ENCODE results near the gene EXPH5. TPM values are rescaled to one million over a fixed set of nuclear protein-coding genes. Genes with fewer than 3 reads are reported as not detected.
"Not testable (repeated sequence)": the region's sequence is repeated elsewhere in the genome, so short reads cannot be mapped to it uniquely, and the experiment has no call there.

Gene EXPH5, protein sequence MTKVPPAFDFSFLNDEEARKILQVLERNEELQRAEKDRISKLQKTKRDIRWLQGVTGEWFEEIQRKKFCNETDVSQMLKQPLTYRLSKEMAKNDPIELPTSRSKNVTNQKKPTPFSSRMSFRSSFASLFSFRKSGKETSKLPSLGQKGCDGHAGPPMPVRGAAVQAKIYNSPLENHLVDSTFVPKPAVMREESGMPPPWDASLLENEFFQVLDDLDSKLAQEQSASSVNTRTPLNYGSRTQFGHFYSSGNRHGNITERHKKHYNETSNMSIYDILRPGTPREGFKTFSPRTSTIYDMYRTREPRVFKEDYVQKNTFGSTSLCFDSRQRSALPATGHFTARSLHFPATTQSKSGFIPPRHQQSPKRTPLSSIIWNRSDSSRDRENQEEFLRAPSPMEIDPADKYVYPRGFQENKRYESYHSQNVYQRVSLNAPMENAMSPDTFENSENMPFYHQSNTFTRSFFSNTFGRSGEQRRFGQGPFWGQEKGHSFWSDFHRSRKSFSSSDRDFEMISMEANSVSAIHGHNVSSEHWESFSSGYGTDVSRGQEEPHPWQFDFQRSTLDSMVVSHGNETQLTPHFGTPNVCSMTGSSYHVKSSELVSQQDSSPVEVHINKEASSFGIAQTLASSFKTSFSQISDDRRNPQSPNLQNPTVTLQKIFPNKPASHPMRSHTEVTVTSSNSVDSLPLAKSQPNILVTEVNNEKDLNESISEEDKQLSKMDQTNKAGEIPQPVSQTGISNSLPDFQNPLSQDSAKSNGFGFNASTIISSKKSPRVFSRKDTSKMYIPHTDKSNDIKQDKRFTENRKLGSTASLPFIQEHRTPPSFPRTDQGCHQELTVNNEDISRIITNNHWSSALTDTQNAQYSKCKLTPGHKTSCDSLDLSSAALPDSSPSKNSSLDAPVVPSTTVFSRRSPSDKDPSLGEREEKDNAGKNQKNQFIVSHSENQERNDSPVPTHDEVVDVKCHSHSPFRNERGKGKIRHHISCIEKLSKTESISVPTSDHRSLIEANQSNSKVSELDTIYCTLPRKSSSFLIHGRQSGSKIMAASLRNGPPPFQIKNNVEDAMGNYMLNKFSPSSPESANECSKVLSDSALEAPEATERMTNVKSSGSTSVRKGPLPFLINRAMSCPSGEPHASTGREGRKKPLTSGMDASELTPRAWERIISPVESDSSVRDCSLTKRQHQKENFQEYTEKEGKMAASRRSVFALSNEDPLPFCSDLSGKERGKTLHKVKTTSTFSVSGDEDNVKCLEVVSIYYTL (N-terminal part only)
- total RNA-seq: 1.8 TPM
- polyA plus RNA-seq: under 1 TPM; 0.23 to 0.96 (median 0.66) TPM

- H3K4me3 Mint-ChIP-seq: peak within 1 kb of the TSS; percentile 93 to 100 (median 94)
- H3K36me3 Mint-ChIP-seq: no peaks in the 10 kb centered on the region
- peak; percentile 89 to 95 for ATAC-seq (ENCODE audit: low read depth in 2 of 2)
- peak; percentile 73 to 93 (median 80) for DNase-seq
- H3K27me3 ChIP-seq (ENCODE audit: control insufficient read depth, insufficient read depth, low read length): peaks cover 24% of the 10 kb centered on the region
- H3K4me3 ChIP-seq (ENCODE audit: low read depth, low read length): peak within 1 kb of the TSS; percentile 94
- H3K36me3 ChIP-seq (ENCODE audit: control insufficient read depth, insufficient read depth, low read length): no peaks in the 10 kb centered on the region
- peak within 1 kb of the TSS; percentile 53 for H3K27ac ChIP-seq (ENCODE audit: insufficient read depth, low read length, poor library complexity, severe bottlenecking)
- H3K4me1 Mint-ChIP-seq: peaks cover 16 to 22% (median 16%) of the 10 kb centered on the region in 4 donors
- H3K27ac Mint-ChIP-seq: peak within 1 kb of the TSS; percentile 95 to 98 (median 95)
- H3K4me1 ChIP-seq (ENCODE audit: control insufficient read depth, insufficient read depth, low read length, poor library complexity, severe bottlenecking): peaks cover 15% of the 10 kb centered on the region
- no peaks in the 10 kb centered on the region for H3K9me3 ChIP-seq (ENCODE audit: control insufficient read depth in 2 of 2, low read length in 2 of 2)
- H3K9me3 Mint-ChIP-seq: peaks cover 0 to 1% (median 0%) of the 10 kb centered on the region in 7 donors
- peaks cover 70% of the 10 kb centered on the region for H3K27me3 Mint-ChIP-seq
These were observed at the start of gene EXPH5 for GRCh38 chr11:108593214-108593922. TSS of gene EXPH5 (minus strand) at chr11:108593768. CDS start at chr11:108593536, 232 bp downstream.

DNA sequence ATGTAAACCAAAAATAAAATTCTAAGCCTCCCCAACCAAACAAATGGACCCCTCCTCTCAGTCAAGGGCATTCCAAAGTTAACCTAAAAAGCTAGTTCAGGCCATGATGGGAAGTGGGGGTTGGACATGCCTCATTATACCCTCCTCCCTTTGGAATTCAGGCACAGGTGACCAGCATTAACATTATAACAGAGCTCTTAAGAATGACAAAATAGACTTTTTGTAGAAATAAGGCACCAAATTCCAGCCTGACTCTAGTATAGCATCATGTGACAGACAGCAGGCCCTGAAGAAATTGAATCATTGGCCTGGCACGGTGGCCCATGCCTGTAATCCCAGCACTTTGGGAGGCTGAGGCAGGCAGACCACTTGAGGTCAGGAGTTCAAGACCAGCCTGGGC, 48.2 kb upstream of the EXPH5 start:
- H3K4me3 Mint-ChIP-seq; H3K36me3 Mint-ChIP-seq; H3K4me3 ChIP-seq (ENCODE audit: low read depth, low read length); H3K4me1 ChIP-seq (ENCODE audit: control insufficient read depth, insufficient read depth, low read length, poor library complexity, severe bottlenecking); H3K27me3 ChIP-seq (ENCODE audit: control insufficient read depth, insufficient read depth, low read length); ATAC-seq (ENCODE audit: low read depth in 2 of 2); H3K4me1 Mint-ChIP-seq; H3K27ac ChIP-seq (ENCODE audit: insufficient read depth, low read length, poor library complexity, severe bottlenecking); H3K27ac Mint-ChIP-seq; H3K36me3 ChIP-seq (ENCODE audit: control insufficient read depth, insufficient read depth, low read length); H3K9me3 ChIP-seq (ENCODE audit: control insufficient read depth in 2 of 2, low read length in 2 of 2); H3K9me3 Mint-ChIP-seq; DNase-seq: not testable (repeated sequence)
- H3K27me3 Mint-ChIP-seq: peaks cover 29% of the 10 kb centered on the region

GRCh38 chr11:108639146-108639545, 45.6 kb upstream of the EXPH5 start:
- Histone ChIP-seq H3K27ac (ENCODE audit: insufficient read depth, low read length, poor library complexity, severe bottlenecking) (no peak overlapping the region), H3K4me3 (ENCODE audit: low read depth, low read length) (no peak overlapping the region), H3K36me3 (ENCODE audit: control insufficient read depth, insufficient read depth, low read length) (no peaks in the 10 kb centered on the region), H3K9me3 (ENCODE audit: control insufficient read depth in 2 of 2, low read length in 2 of 2) (no peaks in the 10 kb centered on the region), H3K27me3 (ENCODE audit: control insufficient read depth, insufficient read depth, low read length) (peaks cover 8% of the 10 kb centered on the region), H3K4me1 (ENCODE audit: control insufficient read depth, insufficient read depth, low read length, poor library complexity, severe bottlenecking) (no peaks in the 10 kb centered on the region)
- DNase-seq (no peak), ATAC-seq (ENCODE audit: low read depth in 2 of 2) (no peak)
- Mint-ChIP-seq H3K36me3 (no peaks in the 10 kb centered on the region), H3K27ac (no peak overlapping the region), H3K4me3 (no peak overlapping the region), H3K9me3 (peaks cover 0 to 1% (median 0%) of the 10 kb centered on the region in 7 donors), H3K27me3 (peaks cover 33% of the 10 kb centered on the region), H3K4me1 (no peaks in the 10 kb centered on the region)

DNA sequence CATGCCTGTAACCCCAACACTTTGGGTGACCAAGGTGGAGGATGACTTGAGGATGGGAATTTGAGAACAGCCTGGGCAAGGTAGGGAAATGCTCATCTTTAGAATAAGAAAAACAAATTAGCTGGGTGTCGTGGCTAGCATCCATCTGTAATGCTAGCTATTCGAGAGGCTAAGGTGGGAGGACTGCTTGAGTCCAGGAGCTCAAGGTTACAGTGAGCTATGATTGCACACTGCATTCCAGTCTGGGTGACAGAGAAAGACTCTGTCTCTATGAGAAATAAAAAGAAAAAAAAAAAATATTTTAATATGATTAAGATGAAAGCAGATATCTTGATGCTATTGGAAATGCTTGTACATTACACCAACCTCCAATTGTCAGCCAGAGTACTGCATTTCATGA, 42.7 kb upstream of the EXPH5 start:
- no peak for ATAC-seq (ENCODE audit: low read depth in 2 of 2)
- Mint-ChIP-seq H3K4me3 (no peak overlapping the region), H3K27me3 (peaks cover 40% of the 10 kb centered on the region), H3K4me1 (no peaks in the 10 kb centered on the region), H3K9me3 (peaks cover 0 to 1% (median 0%) of the 10 kb centered on the region in 7 donors), H3K36me3 (no peaks in the 10 kb centered on the region), H3K27ac (no peak overlapping the region)
- H3K27ac ChIP-seq (ENCODE audit: insufficient read depth, low read length, poor library complexity, severe bottlenecking): no peak overlapping the region
- peaks cover 8% of the 10 kb centered on the region for H3K27me3 ChIP-seq (ENCODE audit: control insufficient read depth, insufficient read depth, low read length)
- H3K36me3 ChIP-seq (ENCODE audit: control insufficient read depth, insufficient read depth, low read length): no peaks in the 10 kb centered on the region
- H3K4me1 ChIP-seq (ENCODE audit: control insufficient read depth, insufficient read depth, low read length, poor library complexity, severe bottlenecking): no peaks in the 10 kb centered on the region
- H3K4me3 ChIP-seq (ENCODE audit: low read depth, low read length): no peak overlapping the region
- DNase-seq: no peak
- no peaks in the 10 kb centered on the region for H3K9me3 ChIP-seq (ENCODE audit: control insufficient read depth in 2 of 2, low read length in 2 of 2)

- peaks cover 11% of the 10 kb centered on the region for H3K27me3 ChIP-seq (ENCODE audit: control insufficient read depth, insufficient read depth, low read length)
- ATAC-seq (ENCODE audit: low read depth in 2 of 2) (no peak), DNase-seq (no peak)
- Mint-ChIP-seq H3K4me3 (no peak overlapping the region), H3K27me3 (peaks cover 37% of the 10 kb centered on the region), H3K9me3 (peaks cover 0 to 2% (median 0%) of the 10 kb centered on the region in 7 donors), H3K27ac (no peak overlapping the region), H3K36me3 (no peaks in the 10 kb centered on the region), H3K4me1 (no peaks in the 10 kb centered on the region)
- H3K4me1 ChIP-seq (ENCODE audit: control insufficient read depth, insufficient read depth, low read length, poor library complexity, severe bottlenecking): no peaks in the 10 kb centered on the region
- no peaks in the 10 kb centered on the region for H3K9me3 ChIP-seq (ENCODE audit: control insufficient read depth in 2 of 2, low read length in 2 of 2)
- H3K36me3 ChIP-seq (ENCODE audit: control insufficient read depth, insufficient read depth, low read length): no peaks in the 10 kb centered on the region
- no peak overlapping the region for H3K4me3 ChIP-seq (ENCODE audit: low read depth, low read length)
- no peak overlapping the region for H3K27ac ChIP-seq (ENCODE audit: insufficient read depth, low read length, poor library complexity, severe bottlenecking)
These were observed 41.5 kb upstream of the EXPH5 start for GRCh38 chr11:108635106-108635505.

- H3K9me3 Mint-ChIP-seq: peaks cover 0 to 2% (median 0%) of the 10 kb centered on the region in 7 donors
- no peaks in the 10 kb centered on the region for H3K4me1 Mint-ChIP-seq
- H3K4me3 Mint-ChIP-seq: no peak overlapping the region
- H3K27me3 Mint-ChIP-seq: peaks cover 30% of the 10 kb centered on the region
- ATAC-seq (ENCODE audit: low read depth in 2 of 2) (no peak), DNase-seq (no peak)
- H3K36me3 Mint-ChIP-seq: no peaks in the 10 kb centered on the region
- Histone ChIP-seq H3K4me1 (ENCODE audit: control insufficient read depth, insufficient read depth, low read length, poor library complexity, severe bottlenecking) (no peaks in the 10 kb centered on the region), H3K36me3 (ENCODE audit: control insufficient read depth, insufficient read depth, low read length) (no peaks in the 10 kb centered on the region), H3K27ac (ENCODE audit: insufficient read depth, low read length, poor library complexity, severe bottlenecking) (no peak overlapping the region), H3K9me3 (ENCODE audit: control insufficient read depth in 2 of 2, low read length in 2 of 2) (no peaks in the 10 kb centered on the region), H3K4me3 (ENCODE audit: low read depth, low read length) (no peak overlapping the region), H3K27me3 (ENCODE audit: control insufficient read depth, insufficient read depth, low read length) (peaks cover 7% of the 10 kb centered on the region)
- H3K27ac Mint-ChIP-seq: no peak overlapping the region
These were observed 38.6 kb upstream of the EXPH5 start for GRCh38 chr11:108632041-108632704.
